HepG2 (cell line): ENCODE data around the gene CPSF7. TPM values are rescaled to one million over a fixed set of nuclear protein-coding genes. Genes with fewer than 3 reads are reported as not detected.

Experiments used
- ATRX ChIP-seq: sonication (generic); formaldehyde crosslinking; IDR thresholded peaks from 2 replicates; pipeline ENCODE4 v1.4.0; 2020; ENCODE audit warnings: missing genetic modification reagents, borderline replicate concordance
- ETS1 ChIP-seq: sonication (generic); formaldehyde crosslinking; IDR thresholded peaks from 2 replicates; pipeline ENCODE4 v1.4.0; 2020; ENCODE audit warnings: missing genetic modification reagents
- GZF1 ChIP-seq: sonication (generic); formaldehyde crosslinking; IDR thresholded peaks from 2 replicates; pipeline ENCODE4 v1.5.1; 2020; ENCODE audit warnings: mild to moderate bottlenecking, missing genetic modification reagents
- NR2C2 ChIP-seq: sonication (generic); formaldehyde crosslinking; IDR thresholded peaks from 2 replicates; pipeline ENCODE4 v1.4.0; 2020; ENCODE audit warnings: missing genetic modification reagents, mild to moderate bottlenecking, moderate library complexity, borderline replicate concordance
- RBAK ChIP-seq: sonication (generic); formaldehyde crosslinking; IDR thresholded peaks from 2 replicates; pipeline ENCODE4 v1.5.1; 2020; ENCODE audit warnings: mild to moderate bottlenecking, missing genetic modification reagents
- SALL1 ChIP-seq: sonication (generic); formaldehyde crosslinking; IDR thresholded peaks from 2 replicates; pipeline ENCODE4 v1.8.0; 2022; ENCODE audit warnings: mild to moderate bottlenecking, missing genetic modification reagents
- SOX5 ChIP-seq: IDR thresholded peaks from 2 replicates; pipeline ENCODE4 v1.6.1; 2016; ENCODE audit warnings: borderline replicate concordance
- TERF1 ChIP-seq: sonication (generic); formaldehyde crosslinking; IDR thresholded peaks from 2 replicates; pipeline ENCODE4 v1.8.0; 2022; ENCODE audit warnings: mild to moderate bottlenecking, missing genetic modification reagents, moderate library complexity
- ZNF24 ChIP-seq: fragments of 450-650 bp; IDR thresholded peaks from 2 replicates; pipeline ENCODE4 v1.6.1; 2017; ENCODE audit warnings: antibody characterized with exemption, mild to moderate bottlenecking
- ZNF30 ChIP-seq: sonication (generic); formaldehyde crosslinking; IDR thresholded peaks from 2 replicates; pipeline ENCODE4 v1.5.0; 2020; ENCODE audit warnings: mild to moderate bottlenecking, missing genetic modification reagents
- ZNF484 ChIP-seq: sonication (generic); formaldehyde crosslinking; IDR thresholded peaks from 2 replicates; pipeline ENCODE4 v1.5.1; 2020; ENCODE audit warnings: mild to moderate bottlenecking, low read depth, missing genetic modification reagents, borderline replicate concordance
- ZNF562 ChIP-seq: sonication (generic); formaldehyde crosslinking; IDR thresholded peaks from 2 replicates; pipeline ENCODE4 v1.8.0; 2022; ENCODE audit warnings: missing genetic modification reagents, borderline replicate concordance
- ZNF740 ChIP-seq: sonication (generic); formaldehyde crosslinking; IDR thresholded peaks from 2 replicates; pipeline ENCODE4 v1.4.0; 2020; ENCODE audit warnings: missing genetic modification reagents
- ZNF761 ChIP-seq: sonication (generic); formaldehyde crosslinking; conservative IDR thresholded peaks from 2 replicates; pipeline ENCODE4 v1.4.0; 2020; ENCODE audit warnings: mild to moderate bottlenecking, missing genetic modification reagents
- ZNF816 ChIP-seq: sonication (generic); formaldehyde crosslinking; IDR thresholded peaks from 2 replicates; pipeline ENCODE4 v1.8.0; 2022; ENCODE audit warnings: missing genetic modification reagents, mild to moderate bottlenecking, borderline replicate concordance
- polyA plus RNA-seq, 8 experiments: library from polyadenylated mRNA; depleted of rRNA in 3 of 8; stranded (reverse) in 7 of 8; unstranded in 1 of 8; fragments of >200 nt; fragmentation: Illumina TruSeq in 4 of 8; extraction: Trizol in 4 of 8; gene quantifications; 2 replicates each; pipeline versions ENCODE4 v1.2.1 to v1.2.3, GENCODE V29; 2011 to 2016; ENCODE audit warnings: low read depth in 4 of 8, missing spikeins in 1 of 8, mixed read lengths in 1 of 8; ENCODE audit not compliant: insufficient read depth in 1 of 8
- total RNA-seq, 5 experiments: library from RNA; depleted of rRNA; stranded (reverse); fragments of >200 nt; fragmentation: Illumina TruSeq; extraction: Trizol; gene quantifications; 2 replicates each; pipeline ENCODE4 v1.2.3, GENCODE V29; 2016; ENCODE audit warnings: low read depth in 1 of 5
- TF ChIP-seq, protein P1 (sequence below), 2 experiments: fragments of 450-650 bp in 1 of 2; sonication (generic) in 1 of 2; formaldehyde crosslinking in 1 of 2; IDR thresholded peaks; 2 replicates each; pipeline versions ENCODE4 v1.6.1 to v1.8.0; 2016 to 2022; ENCODE audit warnings: antibody characterized with exemption in 1 of 2, mild to moderate bottlenecking in 1 of 2, missing genetic modification reagents in 1 of 2

Gene CPSF7
- total and polyA plus RNA-seq, 2 of the 13 experiments (the other 11 are each of a cell fraction or from before 2014, with no cell fraction given) = 34.1 to 36.8 TPM

GRCh38 chr11:61369372-61370348 is 60.1 kb downstream of the CPSF7 start (continued):
- TF ChIP-seq ZNF30 (CRISPR knock-in tag) (no peak), NR2C2 (peak; percentile 78), TERF1 (CRISPR knock-in tag) (no peak), GZF1 (CRISPR knock-in tag) (no peak), SALL1 (CRISPR knock-in tag) (peak; percentile 96), ZNF484 (CRISPR knock-in tag) (no peak), RBAK (0 out of 2 replicates have a peak, but pooled peaks have one; percentile 36), SOX5 (CRISPR knock-in tag) (peak; percentile 93), ZNF816 (CRISPR knock-in tag) (no peak), ZNF24 (no peak), ZNF761 (no peak), ZNF562 (CRISPR knock-in tag) (no peak), ETS1 (no peak), ZNF740 (CRISPR knock-in tag) (no peak), ATRX (CRISPR knock-in tag) (no peak)
- TF ChIP-seq, protein P1, sequence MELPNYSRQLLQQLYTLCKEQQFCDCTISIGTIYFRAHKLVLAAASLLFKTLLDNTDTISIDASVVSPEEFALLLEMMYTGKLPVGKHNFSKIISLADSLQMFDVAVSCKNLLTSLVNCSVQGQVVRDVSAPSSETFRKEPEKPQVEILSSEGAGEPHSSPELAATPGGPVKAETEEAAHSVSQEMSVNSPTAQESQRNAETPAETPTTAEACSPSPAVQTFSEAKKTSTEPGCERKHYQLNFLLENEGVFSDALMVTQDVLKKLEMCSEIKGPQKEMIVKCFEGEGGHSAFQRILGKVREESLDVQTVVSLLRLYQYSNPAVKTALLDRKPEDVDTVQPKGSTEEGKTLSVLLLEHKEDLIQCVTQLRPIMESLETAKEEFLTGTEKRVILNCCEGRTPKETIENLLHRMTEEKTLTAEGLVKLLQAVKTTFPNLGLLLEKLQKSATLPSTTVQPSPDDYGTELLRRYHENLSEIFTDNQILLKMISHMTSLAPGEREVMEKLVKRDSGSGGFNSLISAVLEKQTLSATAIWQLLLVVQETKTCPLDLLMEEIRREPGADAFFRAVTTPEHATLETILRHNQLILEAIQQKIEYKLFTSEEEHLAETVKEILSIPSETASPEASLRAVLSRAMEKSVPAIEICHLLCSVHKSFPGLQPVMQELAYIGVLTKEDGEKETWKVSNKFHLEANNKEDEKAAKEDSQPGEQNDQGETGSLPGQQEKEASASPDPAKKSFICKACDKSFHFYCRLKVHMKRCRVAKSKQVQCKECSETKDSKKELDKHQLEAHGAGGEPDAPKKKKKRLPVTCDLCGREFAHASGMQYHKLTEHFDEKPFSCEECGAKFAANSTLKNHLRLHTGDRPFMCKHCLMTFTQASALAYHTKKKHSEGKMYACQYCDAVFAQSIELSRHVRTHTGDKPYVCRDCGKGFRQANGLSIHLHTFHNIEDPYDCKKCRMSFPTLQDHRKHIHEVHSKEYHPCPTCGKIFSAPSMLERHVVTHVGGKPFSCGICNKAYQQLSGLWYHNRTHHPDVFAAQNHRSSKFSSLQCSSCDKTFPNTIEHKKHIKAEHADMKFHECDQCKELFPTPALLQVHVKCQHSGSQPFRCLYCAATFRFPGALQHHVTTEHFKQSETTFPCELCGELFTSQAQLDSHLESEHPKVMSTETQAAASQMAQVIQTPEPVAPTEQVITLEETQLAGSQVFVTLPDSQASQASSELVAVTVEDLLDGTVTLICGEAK (IDR thresholded peaks at IDR 0.05) = no peak
- TF ChIP-seq, protein P1 (CRISPR knock-in tag; IDR thresholded peaks at IDR 0.05) = peak; percentile 41; the same call in 1 of the 2 replicates
